A549 treated with CpdA at 1 μM for 4 hours (cell line): ENCODE measurements around the gene LAMB3. TPM values are rescaled to one million over a fixed set of nuclear protein-coding genes. Genes with fewer than 3 reads are reported as not detected.

Source experiments
- total RNA-seq: library from RNA; stranded (reverse); fragments of 200-300 nt; extraction: Qiagen RNA extraction; gene quantifications from 5 replicates; pipeline ENCODE4 v1.2.3, GENCODE V29; 2022; ENCODE audit warnings: low read depth

The LAMB3 gene
- 20.1 to 24.5 TPM (median 21.1 TPM) in 5 replicates for total RNA-seq

GRCh38 chr1:209652121-209652735 is at the start of gene LAMB3:
LAMB3 (minus strand) TSS chr1:209652425; CDS start chr1:209650944, 1,481 bp downstream.

GRCh38 chr1:209674957-209675564 is 22.8 kb upstream of the LAMB3 start, which contains the start of gene G0S2:
G0S2 (plus strand) TSS chr1:209675412; CDS start chr1:209675685, 273 bp downstream.

GRCh38 chr1:209583408-209583807 is 68.8 kb downstream of the LAMB3 start, which contains the start of gene CAMK1G:
CAMK1G (plus strand) TSS chr1:209583714; CDS start chr1:209594984, 11,270 bp downstream.

Other genes with a start within 250 kb of the LAMB3 start
- gene CAMK1G, start 68.7 kb downstream of the LAMB3 start, total RNA-seq = 0.22 to 0.50 TPM (median 0.43 TPM) in 5 replicates
- 2.2 to 3.8 TPM (median 3.2 TPM) in 5 replicates for gene G0S2, start 23.0 kb upstream of the LAMB3 start, total RNA-seq
- not detected in 5 replicates for gene HSD11B1, start 52.4 kb upstream of the LAMB3 start, total RNA-seq
- gene TRAF3IP3, start 103.6 kb upstream of the LAMB3 start, total RNA-seq = not detected in 5 replicates
- 1.3 to 1.7 TPM (median 1.6 TPM) in 5 replicates for gene C1orf74, start 132.1 kb upstream of the LAMB3 start, total RNA-seq
- gene IRF6, start 153.7 kb upstream of the LAMB3 start, total RNA-seq = 0.08 to 0.11 TPM (median 0.08 TPM) in 5 replicates
- 10.7 to 13.1 TPM (median 11.9 TPM) in 5 replicates for gene UTP25, start 175.5 kb upstream of the LAMB3 start, total RNA-seq